HL-60 (cell line): ENCODE data around the gene MKS1.

Experiments used
- GABPA ChIP-seq: IDR thresholded peaks from 2 replicates; pipeline ENCODE4 v1.6.1; 2012; ENCODE audit warnings: low read depth
- SPI1 ChIP-seq: IDR thresholded peaks from 2 replicates; pipeline ENCODE4 v1.6.1; 2012; ENCODE audit warnings: low read depth, mild to moderate bottlenecking, borderline replicate concordance
- TF ChIP-seq, protein P1 (sequence below): IDR thresholded peaks from one replicate; pipeline ENCODE4 v1.5.1; 2011; ENCODE audit warnings: low read length, control low read depth, inconsistent platforms; ENCODE audit not compliant: insufficient read depth

- TF ChIP-seq SPI1 (no peak), GABPA (no peak)
- TF ChIP-seq, protein P1, sequence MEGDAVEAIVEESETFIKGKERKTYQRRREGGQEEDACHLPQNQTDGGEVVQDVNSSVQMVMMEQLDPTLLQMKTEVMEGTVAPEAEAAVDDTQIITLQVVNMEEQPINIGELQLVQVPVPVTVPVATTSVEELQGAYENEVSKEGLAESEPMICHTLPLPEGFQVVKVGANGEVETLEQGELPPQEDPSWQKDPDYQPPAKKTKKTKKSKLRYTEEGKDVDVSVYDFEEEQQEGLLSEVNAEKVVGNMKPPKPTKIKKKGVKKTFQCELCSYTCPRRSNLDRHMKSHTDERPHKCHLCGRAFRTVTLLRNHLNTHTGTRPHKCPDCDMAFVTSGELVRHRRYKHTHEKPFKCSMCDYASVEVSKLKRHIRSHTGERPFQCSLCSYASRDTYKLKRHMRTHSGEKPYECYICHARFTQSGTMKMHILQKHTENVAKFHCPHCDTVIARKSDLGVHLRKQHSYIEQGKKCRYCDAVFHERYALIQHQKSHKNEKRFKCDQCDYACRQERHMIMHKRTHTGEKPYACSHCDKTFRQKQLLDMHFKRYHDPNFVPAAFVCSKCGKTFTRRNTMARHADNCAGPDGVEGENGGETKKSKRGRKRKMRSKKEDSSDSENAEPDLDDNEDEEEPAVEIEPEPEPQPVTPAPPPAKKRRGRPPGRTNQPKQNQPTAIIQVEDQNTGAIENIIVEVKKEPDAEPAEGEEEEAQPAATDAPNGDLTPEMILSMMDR, result no peak
These were observed 20.9 kb upstream of the MKS1 start for GRCh38 chr17:58239987-58240386.
